IPS-18a (cell line): ENCODE results near the gene MKS1.

Source experiments
- H3K27ac ChIP-seq: one replicate; pipeline ENCODE4 v1.5.1; 2013; ENCODE audit warnings: low read length
- H3K27me3 ChIP-seq: one replicate; pipeline ENCODE4 v1.6.1; 2013; ENCODE audit warnings: mild to moderate bottlenecking, low read length; ENCODE audit not compliant: control insufficient read depth, insufficient read depth
- H3K36me3 ChIP-seq: one replicate; pipeline ENCODE4 v1.6.1; 2013; ENCODE audit warnings: low read depth, low read length; ENCODE audit not compliant: control insufficient read depth
- H3K4me1 ChIP-seq: one replicate; pipeline ENCODE4 v1.6.1; 2013; ENCODE audit warnings: low read depth, low read length; ENCODE audit not compliant: control insufficient read depth
- H3K4me3 ChIP-seq: one replicate; pipeline ENCODE4 v1.5.1; 2013; ENCODE audit warnings: low read length
- H3K9ac ChIP-seq: one replicate; pipeline ENCODE4 v1.6.1; 2013; ENCODE audit warnings: mild to moderate bottlenecking, low read length, moderate library complexity
- H3K9me3 ChIP-seq: one replicate; pipeline ENCODE4 v1.6.1; 2013; ENCODE audit warnings: low read depth, low read length; ENCODE audit not compliant: control insufficient read depth

The MKS1 gene

GRCh38 chr17:58195518-58196123 is 23.4 kb downstream of the MKS1 start:
- no peak overlapping the region for H3K27ac ChIP-seq
- H3K4me3 ChIP-seq: no peak overlapping the region
- H3K9me3 ChIP-seq: no peaks in the 10 kb centered on the region
- no peak overlapping the region for H3K9ac ChIP-seq
- peaks cover 3% of the 10 kb centered on the region for H3K4me1 ChIP-seq
- H3K36me3 ChIP-seq: no peaks in the 10 kb centered on the region
- H3K27me3 ChIP-seq: peaks cover 3% of the 10 kb centered on the region

GRCh38 chr17:58193641-58194255 is 25.3 kb downstream of the MKS1 start:
- Histone ChIP-seq H3K4me1 (peaks cover 3% of the 10 kb centered on the region), H3K9ac (no peak overlapping the region), H3K27ac (no peak overlapping the region), H3K9me3 (no peaks in the 10 kb centered on the region), H3K36me3 (no peaks in the 10 kb centered on the region), H3K27me3 (no peaks in the 10 kb centered on the region), H3K4me3 (no peak overlapping the region)

- H3K27ac ChIP-seq: no peak within 1 kb of the TSS
- H3K36me3 ChIP-seq: no peaks in the 10 kb centered on the region
- peaks cover 3% of the 10 kb centered on the region for H3K4me1 ChIP-seq
- no peak within 1 kb of the TSS for H3K9ac ChIP-seq
- H3K27me3 ChIP-seq: no peaks in the 10 kb centered on the region
- no peaks in the 10 kb centered on the region for H3K9me3 ChIP-seq
- H3K4me3 ChIP-seq: no peak within 1 kb of the TSS
These were observed 26.4 kb downstream of the MKS1 start, which contains the start of gene EPX for GRCh38 chr17:58192612-58193011. Gene EPX (plus strand): TSS chr17:58192726. CDS start chr17:58192847, 121 bp downstream.

- Histone ChIP-seq H3K27ac (no peak overlapping the region), H3K27me3 (no peaks in the 10 kb centered on the region), H3K9me3 (no peaks in the 10 kb centered on the region), H3K9ac (no peak overlapping the region), H3K4me3 (no peak overlapping the region), H3K36me3 (no peaks in the 10 kb centered on the region), H3K4me1 (peaks cover 3% of the 10 kb centered on the region)
These were observed 27.7 kb downstream of the MKS1 start for GRCh38 chr17:58191241-58191896.

GRCh38 chr17:58189436-58190146 is 29.5 kb downstream of the MKS1 start:
- Histone ChIP-seq H3K9me3 (no peaks in the 10 kb centered on the region), H3K4me3 (no peak overlapping the region), H3K27me3 (no peaks in the 10 kb centered on the region), H3K27ac (no peak overlapping the region), H3K4me1 (peaks cover 3% of the 10 kb centered on the region), H3K9ac (no peak overlapping the region), H3K36me3 (no peaks in the 10 kb centered on the region)

GRCh38 chr17:58187675-58188074 is 31.4 kb downstream of the MKS1 start:
- no peak overlapping the region for H3K4me3 ChIP-seq
- no peaks in the 10 kb centered on the region for H3K9me3 ChIP-seq
- H3K4me1 ChIP-seq: peaks cover 3% of the 10 kb centered on the region
- H3K36me3 ChIP-seq: no peaks in the 10 kb centered on the region
- no peak overlapping the region for H3K9ac ChIP-seq
- H3K27ac ChIP-seq: no peak overlapping the region
- no peaks in the 10 kb centered on the region for H3K27me3 ChIP-seq

- no peaks in the 10 kb centered on the region for H3K36me3 ChIP-seq
- H3K4me1 ChIP-seq: peaks cover 3% of the 10 kb centered on the region
- no peak overlapping the region for H3K27ac ChIP-seq
- H3K9ac ChIP-seq: no peak overlapping the region
- H3K4me3 ChIP-seq: no peak overlapping the region
- no peaks in the 10 kb centered on the region for H3K27me3 ChIP-seq
- no peaks in the 10 kb centered on the region for H3K9me3 ChIP-seq
These were observed 32.0 kb downstream of the MKS1 start for GRCh38 chr17:58187063-58187462.

GRCh38 chr17:58186591-58186990 is 32.5 kb downstream of the MKS1 start:
- Histone ChIP-seq H3K27ac (no peak overlapping the region), H3K4me1 (peaks cover 3% of the 10 kb centered on the region), H3K9me3 (no peaks in the 10 kb centered on the region), H3K4me3 (no peak overlapping the region), H3K36me3 (no peaks in the 10 kb centered on the region), H3K27me3 (no peaks in the 10 kb centered on the region), H3K9ac (no peak overlapping the region)

- Histone ChIP-seq H3K4me3 (no peak overlapping the region), H3K9ac (no peak overlapping the region), H3K4me1 (no peaks in the 10 kb centered on the region), H3K9me3 (no peaks in the 10 kb centered on the region), H3K27ac (no peak overlapping the region), H3K36me3 (no peaks in the 10 kb centered on the region), H3K27me3 (no peaks in the 10 kb centered on the region)
These were observed 33.9 kb downstream of the MKS1 start for GRCh38 chr17:58184986-58185761.

- Histone ChIP-seq H3K4me3 (no peak overlapping the region), H3K27me3 (no peaks in the 10 kb centered on the region), H3K4me1 (no peaks in the 10 kb centered on the region), H3K36me3 (no peaks in the 10 kb centered on the region), H3K27ac (no peak overlapping the region), H3K9me3 (no peaks in the 10 kb centered on the region), H3K9ac (no peak overlapping the region)
These were observed 34.6 kb downstream of the MKS1 start for GRCh38 chr17:58184308-58184985.
